HL-60 (cell line): ENCODE results near the gene CCDC116.

Source experiments
- GABPA ChIP-seq: IDR thresholded peaks from 2 replicates; pipeline ENCODE4 v1.6.1; 2012; ENCODE audit warnings: low read depth
- POLR2AphosphoS5 ChIP-seq: IDR thresholded peaks from 2 replicates; pipeline ENCODE4 v1.6.1; 2012; ENCODE audit warnings: low read depth
- SPI1 ChIP-seq: IDR thresholded peaks from 2 replicates; pipeline ENCODE4 v1.6.1; 2012; ENCODE audit warnings: low read depth, mild to moderate bottlenecking, borderline replicate concordance
- TF ChIP-seq, protein P1 (sequence below): IDR thresholded peaks from one replicate; pipeline ENCODE4 v1.5.1; 2011; ENCODE audit warnings: low read length, control low read depth, inconsistent platforms; ENCODE audit not compliant: insufficient read depth
- TF ChIP-seq, protein P2 (sequence below): IDR thresholded peaks from 2 replicates; pipeline ENCODE4 v1.6.1; 2012; ENCODE audit warnings: low read depth; ENCODE audit not compliant: insufficient replicate concordance

DNA sequence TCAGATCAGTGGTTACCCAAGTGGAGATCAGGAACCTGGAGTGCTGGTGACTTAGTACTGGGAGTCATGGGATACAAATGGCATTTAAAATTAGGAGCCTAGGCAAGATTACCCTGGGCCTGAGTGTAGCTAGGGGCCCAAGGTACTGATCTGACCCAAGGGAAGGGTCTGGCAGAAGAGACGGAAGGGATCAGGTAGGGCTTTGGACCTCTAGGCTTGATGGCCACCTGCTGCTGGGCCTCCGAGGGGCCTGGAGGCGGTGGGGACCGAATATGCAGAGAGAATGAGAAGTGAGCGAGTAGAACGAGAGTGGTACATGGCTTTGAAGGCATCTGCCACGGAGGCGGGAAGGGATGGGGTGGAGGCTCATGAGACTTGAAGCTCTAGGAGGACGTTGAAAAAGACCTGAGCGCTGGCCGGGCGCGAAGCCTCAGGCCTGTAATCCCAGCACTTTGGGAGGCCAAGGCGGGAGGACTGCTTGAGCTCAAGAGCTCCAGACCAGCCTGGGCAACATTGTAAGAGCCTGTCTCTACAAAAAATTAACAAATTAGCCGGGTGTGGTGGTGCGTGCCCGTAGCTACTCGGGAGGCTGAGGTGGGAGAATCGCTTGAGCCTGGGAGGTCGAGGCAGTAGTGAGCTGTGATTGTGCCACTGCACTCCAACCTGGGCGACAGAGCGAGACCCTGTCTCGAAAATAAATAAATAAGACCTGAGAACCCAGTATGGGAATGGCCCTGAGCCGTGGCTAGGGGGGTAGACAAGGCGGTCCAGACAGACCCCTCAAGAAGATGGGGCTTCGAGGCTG lies 32.7 kb downstream of the CCDC116 start:
- TF ChIP-seq, protein P1, sequence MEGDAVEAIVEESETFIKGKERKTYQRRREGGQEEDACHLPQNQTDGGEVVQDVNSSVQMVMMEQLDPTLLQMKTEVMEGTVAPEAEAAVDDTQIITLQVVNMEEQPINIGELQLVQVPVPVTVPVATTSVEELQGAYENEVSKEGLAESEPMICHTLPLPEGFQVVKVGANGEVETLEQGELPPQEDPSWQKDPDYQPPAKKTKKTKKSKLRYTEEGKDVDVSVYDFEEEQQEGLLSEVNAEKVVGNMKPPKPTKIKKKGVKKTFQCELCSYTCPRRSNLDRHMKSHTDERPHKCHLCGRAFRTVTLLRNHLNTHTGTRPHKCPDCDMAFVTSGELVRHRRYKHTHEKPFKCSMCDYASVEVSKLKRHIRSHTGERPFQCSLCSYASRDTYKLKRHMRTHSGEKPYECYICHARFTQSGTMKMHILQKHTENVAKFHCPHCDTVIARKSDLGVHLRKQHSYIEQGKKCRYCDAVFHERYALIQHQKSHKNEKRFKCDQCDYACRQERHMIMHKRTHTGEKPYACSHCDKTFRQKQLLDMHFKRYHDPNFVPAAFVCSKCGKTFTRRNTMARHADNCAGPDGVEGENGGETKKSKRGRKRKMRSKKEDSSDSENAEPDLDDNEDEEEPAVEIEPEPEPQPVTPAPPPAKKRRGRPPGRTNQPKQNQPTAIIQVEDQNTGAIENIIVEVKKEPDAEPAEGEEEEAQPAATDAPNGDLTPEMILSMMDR: no peak
- TF ChIP-seq POLR2AphosphoS5 (no peak), SPI1 (no peak), GABPA (no peak)
- TF ChIP-seq, protein P2, sequence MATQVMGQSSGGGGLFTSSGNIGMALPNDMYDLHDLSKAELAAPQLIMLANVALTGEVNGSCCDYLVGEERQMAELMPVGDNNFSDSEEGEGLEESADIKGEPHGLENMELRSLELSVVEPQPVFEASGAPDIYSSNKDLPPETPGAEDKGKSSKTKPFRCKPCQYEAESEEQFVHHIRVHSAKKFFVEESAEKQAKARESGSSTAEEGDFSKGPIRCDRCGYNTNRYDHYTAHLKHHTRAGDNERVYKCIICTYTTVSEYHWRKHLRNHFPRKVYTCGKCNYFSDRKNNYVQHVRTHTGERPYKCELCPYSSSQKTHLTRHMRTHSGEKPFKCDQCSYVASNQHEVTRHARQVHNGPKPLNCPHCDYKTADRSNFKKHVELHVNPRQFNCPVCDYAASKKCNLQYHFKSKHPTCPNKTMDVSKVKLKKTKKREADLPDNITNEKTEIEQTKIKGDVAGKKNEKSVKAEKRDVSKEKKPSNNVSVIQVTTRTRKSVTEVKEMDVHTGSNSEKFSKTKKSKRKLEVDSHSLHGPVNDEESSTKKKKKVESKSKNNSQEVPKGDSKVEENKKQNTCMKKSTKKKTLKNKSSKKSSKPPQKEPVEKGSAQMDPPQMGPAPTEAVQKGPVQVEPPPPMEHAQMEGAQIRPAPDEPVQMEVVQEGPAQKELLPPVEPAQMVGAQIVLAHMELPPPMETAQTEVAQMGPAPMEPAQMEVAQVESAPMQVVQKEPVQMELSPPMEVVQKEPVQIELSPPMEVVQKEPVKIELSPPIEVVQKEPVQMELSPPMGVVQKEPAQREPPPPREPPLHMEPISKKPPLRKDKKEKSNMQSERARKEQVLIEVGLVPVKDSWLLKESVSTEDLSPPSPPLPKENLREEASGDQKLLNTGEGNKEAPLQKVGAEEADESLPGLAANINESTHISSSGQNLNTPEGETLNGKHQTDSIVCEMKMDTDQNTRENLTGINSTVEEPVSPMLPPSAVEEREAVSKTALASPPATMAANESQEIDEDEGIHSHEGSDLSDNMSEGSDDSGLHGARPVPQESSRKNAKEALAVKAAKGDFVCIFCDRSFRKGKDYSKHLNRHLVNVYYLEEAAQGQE: no peak
